H9 (cell line): ENCODE results near the gene TMC4. TPM values are rescaled to one million over a fixed set of nuclear protein-coding genes. Genes with fewer than 3 reads are reported as not detected.
A peak's percentile ranks its signal among the peaks of the same experiment; 100 is the strongest.

Experiments used
- DNase-seq: peaks from one replicate; pipeline ENCODE4 v3.0.0-alpha.2; 2017
- H2AFZ ChIP-seq: one replicate; pipeline ENCODE4 v1.6.1; 2013; ENCODE audit warnings: mild to moderate bottlenecking, low read length, control low read depth, moderate library complexity
- H2AK5ac ChIP-seq: 2 replicates; pipeline ENCODE4 v1.6.1; 2013; ENCODE audit warnings: low read length, control low read depth, mixed read lengths; ENCODE audit not compliant: insufficient read length
- H2BK120ac ChIP-seq: one replicate; pipeline ENCODE4 v1.6.1; 2013; ENCODE audit warnings: low read depth, mild to moderate bottlenecking, low read length, control low read depth, inconsistent platforms; ENCODE audit not compliant: poor library complexity, severe bottlenecking
- H2BK12ac ChIP-seq: 2 replicates; pipeline ENCODE4 v1.6.1; 2013; ENCODE audit warnings: low read length, control low read depth, mixed read lengths, low read depth; ENCODE audit not compliant: insufficient read length
- H2BK15ac ChIP-seq: 2 replicates; pipeline ENCODE4 v1.6.1; 2013; ENCODE audit warnings: low read depth, low read length, control low read depth
- H2BK20ac ChIP-seq: one replicate; pipeline ENCODE4 v1.6.1; 2013; ENCODE audit warnings: low read depth, mild to moderate bottlenecking, low read length, control low read depth, inconsistent platforms; ENCODE audit not compliant: poor library complexity, severe bottlenecking
- H2BK5ac ChIP-seq: 2 replicates; pipeline ENCODE4 v1.6.1; 2013; ENCODE audit warnings: low read length, control low read depth, mixed read lengths; ENCODE audit not compliant: insufficient read length
- H3K14ac ChIP-seq: 2 replicates; pipeline ENCODE4 v1.6.1; 2013; ENCODE audit warnings: low read length, control low read depth; ENCODE audit not compliant: insufficient read depth
- H3K18ac ChIP-seq: 2 replicates; pipeline ENCODE4 v1.6.1; 2013; ENCODE audit warnings: low read depth, mild to moderate bottlenecking, mixed read lengths, low read length, control low read depth; ENCODE audit not compliant: insufficient read length
- H3K23ac ChIP-seq: 2 replicates; pipeline ENCODE4 v1.6.1; 2013; ENCODE audit warnings: low read length, control low read depth, mixed read lengths, low read depth; ENCODE audit not compliant: insufficient read length
- H3K23me2 ChIP-seq: 2 replicates; pipeline ENCODE4 v1.6.1; 2013; ENCODE audit warnings: low read depth, mild to moderate bottlenecking, mixed read lengths, low read length, control low read depth; ENCODE audit not compliant: insufficient read length, poor library complexity, severe bottlenecking
- H3K27ac ChIP-seq: 2 replicates; pipeline ENCODE4 v1.5.1; 2013; ENCODE audit warnings: low read length, control low read depth, mixed read lengths, low read depth; ENCODE audit not compliant: insufficient read length
- H3K27me3 ChIP-seq: 2 replicates; pipeline ENCODE4 v1.6.1; 2013; ENCODE audit warnings: low read length, control low read depth, inconsistent platforms; ENCODE audit not compliant: insufficient read depth
- H3K4ac ChIP-seq: 2 replicates; pipeline ENCODE4 v1.6.1; 2013; ENCODE audit warnings: low read depth, mild to moderate bottlenecking, control low read depth, inconsistent platforms, low read length, moderate library complexity
- H3K4me1 ChIP-seq: 2 replicates; pipeline ENCODE4 v1.6.1; 2013; ENCODE audit warnings: low read length, control low read depth, inconsistent platforms; ENCODE audit not compliant: insufficient read depth
- H3K4me2 ChIP-seq: 2 replicates; pipeline ENCODE4 v1.6.1; 2013; ENCODE audit warnings: low read length, control low read depth, mixed read lengths; ENCODE audit not compliant: insufficient read length, insufficient read depth
- H3K56ac ChIP-seq: 2 replicates; pipeline ENCODE4 v1.6.1; 2013; ENCODE audit warnings: low read depth, mild to moderate bottlenecking, mixed read lengths, low read length, control low read depth; ENCODE audit not compliant: insufficient read length
- H3K79me1 ChIP-seq: 2 replicates; pipeline ENCODE4 v1.6.1; 2013; ENCODE audit warnings: low read depth, mild to moderate bottlenecking, moderate library complexity, low read length, control low read depth, inconsistent platforms; ENCODE audit not compliant: insufficient read depth, poor library complexity, severe bottlenecking
- H3K79me2 ChIP-seq: 2 replicates; pipeline ENCODE4 v1.6.1; 2013; ENCODE audit warnings: low read length, control low read depth, inconsistent platforms; ENCODE audit not compliant: insufficient read depth
- H3K9ac ChIP-seq: 2 replicates; pipeline ENCODE4 v1.6.1; 2013; ENCODE audit warnings: low read length, control low read depth, mixed read lengths; ENCODE audit not compliant: insufficient read length; ENCODE audit errors: extremely low read depth
- H3K9me3 ChIP-seq: one replicate; pipeline ENCODE4 v1.6.1; 2013; ENCODE audit warnings: low read depth, low read length, inconsistent platforms; ENCODE audit not compliant: control insufficient read depth
- H3T11ph ChIP-seq: one replicate; pipeline ENCODE4 v1.6.1; 2013; ENCODE audit warnings: mild to moderate bottlenecking, low read length, control low read depth, inconsistent platforms
- H4K20me1 ChIP-seq: one replicate; pipeline ENCODE4 v1.6.1; 2013; ENCODE audit not compliant: control insufficient read depth, insufficient read length, insufficient read depth
- H4K5ac ChIP-seq: 2 replicates; pipeline ENCODE4 v1.6.1; 2013; ENCODE audit warnings: low read depth, mild to moderate bottlenecking, mixed read lengths, low read length, control low read depth; ENCODE audit not compliant: insufficient read length
- H4K8ac ChIP-seq: replicated peaks from 2 replicates; pipeline ENCODE4 v1.6.1; 2013; ENCODE audit warnings: low read length, control low read depth, mixed read lengths, low read depth; ENCODE audit not compliant: insufficient read length
- H4K91ac ChIP-seq: 2 replicates; pipeline ENCODE4 v1.6.1; 2013; ENCODE audit warnings: low read depth, mild to moderate bottlenecking, moderate library complexity, mixed read lengths, low read length, control low read depth; ENCODE audit not compliant: insufficient read length
- H3K27ac Mint-ChIP-seq, 3 experiments: 2 replicates in 2 of 3; 3 replicates in 1 of 3; pipeline ENCODE4 v1.8.0; 2020 to 2021; ENCODE audit warnings: mixed read lengths in 3 of 3, mild to moderate bottlenecking in 1 of 3, moderate library complexity in 1 of 3
- H3K27me3 Mint-ChIP-seq: 2 replicates; pipeline ENCODE4 v1.8.0; 2021; ENCODE audit warnings: low read depth, mild to moderate bottlenecking, moderate library complexity, mixed read lengths
- H3K36me3 Mint-ChIP-seq, 3 experiments: 2 replicates in 2 of 3; 3 replicates in 1 of 3; pipeline ENCODE4 v1.8.0; 2020 to 2021; ENCODE audit warnings: low read depth in 3 of 3, mixed read lengths in 3 of 3; ENCODE audit not compliant: insufficient read depth in 1 of 3
- H3K4me1 Mint-ChIP-seq, 2 experiments: 2 replicates each; pipeline ENCODE4 v1.8.0; 2020; ENCODE audit warnings: mixed read lengths in 2 of 2
- H3K4me3 Mint-ChIP-seq, 2 experiments: 2 replicates in 1 of 2; 3 replicates in 1 of 2; pipeline ENCODE4 v1.8.0; 2020 to 2021; ENCODE audit warnings: mild to moderate bottlenecking in 2 of 2, mixed read lengths in 2 of 2, moderate library complexity in 1 of 2
- H3K9me3 Mint-ChIP-seq, 2 experiments: 2 replicates in 1 of 2; 3 replicates in 1 of 2; pipeline ENCODE4 v1.8.0; 2020; ENCODE audit warnings: mild to moderate bottlenecking in 2 of 2, mixed read lengths in 2 of 2, moderate library complexity in 1 of 2
- WGBS: extraction: QIAGEN DNeasy Blood & Tissue Kit; methylation state at CpG from one replicate; pipeline ENCODE4 v1.1.7; 2013; ENCODE audit warnings: missing lambda C conversion rate, low lambda C conversion rate, mixed read lengths; ENCODE audit not compliant: insufficient read length; ENCODE audit errors: extremely low coverage; 5-methylcytosine and 5-hydroxymethylcytosine counted together
- total RNA-seq: library from RNA; stranded (reverse); gene quantifications from 2 replicates; pipeline ENCODE4 v1.2.1, GENCODE V29; 2021
- TF ChIP-seq, protein P1 (sequence below): fragments of 200-600 bp; sonication (generic); conservative IDR thresholded peaks from 3 replicates; pipeline ENCODE4 v1.8.0; 2021; ENCODE audit warnings: antibody characterized with exemption, mild to moderate bottlenecking

TMC4 gene
- total RNA-seq, 1 experiment from 2014 or later: 12.2 TPM

DNA sequence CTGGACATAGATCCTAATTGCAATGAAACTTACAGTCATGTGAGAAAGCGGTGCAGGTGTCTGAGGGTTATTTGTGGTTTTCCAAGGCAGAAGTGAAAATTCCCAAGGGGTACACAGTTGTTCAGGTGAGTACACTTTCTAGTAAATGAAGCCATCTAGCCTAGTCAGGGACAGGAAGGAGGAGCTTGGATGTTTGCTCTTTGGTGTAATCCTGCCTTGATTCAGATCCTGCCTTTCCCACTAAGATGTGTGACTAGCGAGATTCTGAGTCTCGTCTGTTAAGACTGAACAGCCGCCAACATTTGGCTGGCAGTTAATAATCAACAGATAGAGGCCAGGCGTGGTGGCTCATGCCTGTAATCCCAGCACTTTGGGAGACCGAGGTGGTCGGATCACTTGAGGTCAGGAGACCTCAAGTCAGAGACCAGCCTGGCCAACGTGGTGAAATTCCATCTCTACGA, 30.2 kb upstream of the TMC4 start:
- Histone ChIP-seq H2BK5ac (no peak overlapping the region), H3K18ac (no peak overlapping the region), H2AFZ (no peak overlapping the region), H3K4ac (no peak overlapping the region), H3K4me1 (peaks cover 3% of the 10 kb centered on the region), H2BK15ac (no peak overlapping the region), H4K20me1 (peaks cover 3% of the 10 kb centered on the region), H3K23ac (no peak overlapping the region), H2BK20ac (no peak overlapping the region), H3K14ac (no peak overlapping the region), H2AK5ac (no peak overlapping the region), H3K4me2 (peak overlapping the region; percentile 89), H2BK120ac (no peak overlapping the region), H3T11ph (no peak overlapping the region), H4K5ac (no peak overlapping the region), H3K23me2 (peaks cover 7% of the 10 kb centered on the region), H3K79me1 (peaks cover 6% of the 10 kb centered on the region), H3K27me3 (no peaks in the 10 kb centered on the region), H3K79me2 (peaks cover 39% of the 10 kb centered on the region), H3K9ac (peak overlapping the region; percentile 62), H3K56ac (no peak overlapping the region), H3K27ac (no peak overlapping the region), H2BK12ac (no peak overlapping the region), H4K8ac (no peak overlapping the region), H3K9me3 (no peaks in the 10 kb centered on the region), H4K91ac (no peak overlapping the region)
- Mint-ChIP-seq H3K4me3 (peak overlapping the region; percentile 95 to 98), H3K27ac (peak overlapping the region; percentile 50 to 92 (median 79); a peak in 5 of 7 replicates), H3K9me3 (no peaks in the 10 kb centered on the region), H3K27me3 (no peaks in the 10 kb centered on the region; the same call in 1 of the 2 replicates), H3K4me1 (peaks cover 45 to 68% of the 10 kb centered on the region in 2 experiments), H3K36me3 (peaks cover 72 to 76% (median 75%) of the 10 kb centered on the region in 3 experiments)
- TF ChIP-seq, protein P1, sequence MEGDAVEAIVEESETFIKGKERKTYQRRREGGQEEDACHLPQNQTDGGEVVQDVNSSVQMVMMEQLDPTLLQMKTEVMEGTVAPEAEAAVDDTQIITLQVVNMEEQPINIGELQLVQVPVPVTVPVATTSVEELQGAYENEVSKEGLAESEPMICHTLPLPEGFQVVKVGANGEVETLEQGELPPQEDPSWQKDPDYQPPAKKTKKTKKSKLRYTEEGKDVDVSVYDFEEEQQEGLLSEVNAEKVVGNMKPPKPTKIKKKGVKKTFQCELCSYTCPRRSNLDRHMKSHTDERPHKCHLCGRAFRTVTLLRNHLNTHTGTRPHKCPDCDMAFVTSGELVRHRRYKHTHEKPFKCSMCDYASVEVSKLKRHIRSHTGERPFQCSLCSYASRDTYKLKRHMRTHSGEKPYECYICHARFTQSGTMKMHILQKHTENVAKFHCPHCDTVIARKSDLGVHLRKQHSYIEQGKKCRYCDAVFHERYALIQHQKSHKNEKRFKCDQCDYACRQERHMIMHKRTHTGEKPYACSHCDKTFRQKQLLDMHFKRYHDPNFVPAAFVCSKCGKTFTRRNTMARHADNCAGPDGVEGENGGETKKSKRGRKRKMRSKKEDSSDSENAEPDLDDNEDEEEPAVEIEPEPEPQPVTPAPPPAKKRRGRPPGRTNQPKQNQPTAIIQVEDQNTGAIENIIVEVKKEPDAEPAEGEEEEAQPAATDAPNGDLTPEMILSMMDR: no peak
- WGBS: no CpG with 5 or more reads among the region's 9 CpGs
- no peak for DNase-seq
